ENCODE measurements around the gene GREB1.
"Not testable (repeated sequence)": the region's sequence is repeated elsewhere in the genome, so short reads cannot be mapped to it uniquely, and the experiment has no call there.

GREB1 gene

DNA sequence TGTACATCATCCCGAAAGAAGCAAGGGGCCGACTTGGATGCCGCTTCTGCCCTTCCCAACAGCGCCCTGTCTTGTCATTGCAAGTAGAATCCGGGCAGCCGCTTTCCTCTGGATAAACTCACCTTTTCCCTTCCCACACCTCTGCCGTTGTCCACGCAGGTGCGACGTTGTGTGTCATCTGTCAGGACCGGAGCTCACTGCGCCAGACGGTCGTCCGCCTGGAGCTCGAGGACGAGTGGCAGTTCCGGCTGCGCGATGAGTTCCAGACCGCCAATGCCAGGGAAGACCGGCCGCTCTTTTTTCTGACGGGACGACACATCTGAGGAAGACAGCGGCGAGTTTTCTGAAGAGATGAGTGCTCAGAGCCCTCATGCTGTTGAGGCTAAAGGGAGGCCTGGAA, 106.3 kb downstream of the GREB1 start:
- DNase-seq, result no peak

- no peak for DNase-seq
Measured at GRCh38 chr2:11642972-11643371, 109.1 kb downstream of the GREB1 start.

- no peak for DNase-seq
Measured at GRCh38 chr2:11644293-11644692, 110.4 kb downstream of the GREB1 start.

DNA sequence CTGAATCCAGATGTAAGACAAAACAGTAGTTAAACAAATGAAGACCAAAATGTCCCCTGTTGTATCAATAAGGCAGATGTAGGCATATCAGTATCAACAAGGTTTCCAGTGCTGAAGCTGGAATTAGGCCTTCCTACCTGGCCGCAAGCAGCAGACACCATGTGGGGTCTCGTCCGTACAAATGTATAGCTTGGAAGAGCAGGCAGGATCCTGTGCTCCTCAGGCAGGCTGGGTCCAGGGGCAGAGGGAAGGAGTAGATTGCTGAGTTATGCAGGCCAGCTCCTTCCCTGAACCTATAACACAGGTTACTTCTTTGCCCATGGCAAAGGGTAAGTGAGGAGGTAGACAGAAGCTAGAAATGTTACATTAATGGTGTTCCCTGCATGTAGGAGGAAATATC, 112.7 kb downstream of the GREB1 start:
- no peak for DNase-seq

DNA sequence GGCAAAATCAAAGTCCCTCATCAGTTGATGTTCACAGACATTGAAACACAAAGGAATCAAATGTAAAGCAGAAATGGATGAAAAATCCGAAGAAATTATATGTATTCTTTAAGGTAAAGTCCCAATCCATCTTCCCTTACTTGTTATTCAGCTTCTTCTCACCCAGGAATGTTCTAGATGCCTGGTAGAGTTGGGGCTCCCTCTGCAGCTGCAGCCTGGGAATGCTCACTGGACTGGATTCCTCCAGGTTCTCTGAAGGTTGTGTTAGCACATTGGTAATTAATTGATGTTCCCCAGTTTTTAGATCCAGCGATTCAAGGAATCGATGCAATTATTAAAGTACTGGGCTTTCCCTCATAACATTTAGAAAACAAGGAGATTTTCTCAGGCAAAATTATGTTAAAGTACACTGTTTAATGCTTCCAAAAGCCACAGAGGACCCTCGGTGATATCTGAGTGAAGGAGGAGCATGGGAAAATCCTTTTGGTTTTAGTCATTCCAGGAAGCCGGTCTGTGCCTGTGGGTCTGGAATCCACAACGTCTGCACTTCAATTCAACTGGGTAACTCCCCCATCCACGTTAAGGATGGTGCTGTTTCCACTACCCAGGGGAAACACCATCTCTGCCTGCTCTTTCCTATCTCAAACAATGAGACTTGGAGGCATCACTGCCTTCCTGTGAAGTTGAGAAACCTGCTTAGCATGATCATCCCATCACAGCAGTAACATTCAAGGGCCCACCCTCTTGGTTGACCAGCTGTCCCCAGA, 114.2 kb downstream of the GREB1 start:
- no peak for DNase-seq

- no peak for DNase-seq
Measured at GRCh38 chr2:11649093-11649492, 115.2 kb downstream of the GREB1 start.

- no peak for DNase-seq
Measured at GRCh38 chr2:11651856-11652548, 118.2 kb downstream of the GREB1 start.

DNA sequence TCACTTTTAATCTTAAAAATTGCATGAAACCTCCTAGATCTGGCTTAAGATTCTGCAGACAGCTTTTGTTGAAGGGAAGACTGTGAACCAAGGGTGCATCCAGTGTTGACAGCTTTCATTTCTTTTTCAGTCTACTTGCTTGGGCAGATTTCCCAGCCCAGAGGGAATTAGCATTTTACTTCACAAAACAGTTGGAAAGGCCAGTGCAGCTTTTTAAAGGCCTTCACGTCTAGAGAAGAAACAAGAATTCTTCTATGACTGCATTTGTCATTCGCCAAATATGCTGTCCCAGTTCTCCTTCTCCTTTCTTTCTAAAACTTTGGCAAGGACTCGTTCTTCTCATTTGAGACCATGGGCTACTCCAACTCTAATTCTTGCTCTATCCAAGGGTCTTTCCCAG, 118.7 kb downstream of the GREB1 start:
- DNase-seq, result no peak

DNA sequence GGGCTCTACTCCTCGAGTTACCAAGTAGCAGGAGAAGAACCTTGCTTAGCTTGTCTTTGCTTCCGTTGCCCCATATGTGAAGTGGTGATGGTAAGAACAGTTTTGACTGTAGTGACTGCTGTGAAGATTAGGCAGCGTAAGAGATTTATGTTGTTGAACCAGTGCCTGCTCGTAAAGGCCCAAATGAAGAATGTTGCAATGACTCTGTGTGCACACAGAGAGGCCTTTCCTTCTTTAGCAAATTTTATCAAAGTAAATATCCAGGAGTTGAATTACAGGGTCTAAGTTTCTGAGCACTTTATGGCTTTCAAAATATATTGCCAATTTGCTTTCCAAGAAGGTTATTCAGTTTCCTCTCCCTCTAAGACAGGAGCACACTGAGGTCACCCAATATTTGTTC, 121.7 kb downstream of the GREB1 start:
- DNase-seq, result no peak

GRCh38 chr2:11656252-11656651, 122.4 kb downstream of the GREB1 start:
- no peak for DNase-seq

GRCh38 chr2:11656671-11657101, 122.8 kb downstream of the GREB1 start:
- no peak for DNase-seq

- no peak for DNase-seq
Measured at GRCh38 chr2:11657195-11657594, 123.3 kb downstream of the GREB1 start.

DNA sequence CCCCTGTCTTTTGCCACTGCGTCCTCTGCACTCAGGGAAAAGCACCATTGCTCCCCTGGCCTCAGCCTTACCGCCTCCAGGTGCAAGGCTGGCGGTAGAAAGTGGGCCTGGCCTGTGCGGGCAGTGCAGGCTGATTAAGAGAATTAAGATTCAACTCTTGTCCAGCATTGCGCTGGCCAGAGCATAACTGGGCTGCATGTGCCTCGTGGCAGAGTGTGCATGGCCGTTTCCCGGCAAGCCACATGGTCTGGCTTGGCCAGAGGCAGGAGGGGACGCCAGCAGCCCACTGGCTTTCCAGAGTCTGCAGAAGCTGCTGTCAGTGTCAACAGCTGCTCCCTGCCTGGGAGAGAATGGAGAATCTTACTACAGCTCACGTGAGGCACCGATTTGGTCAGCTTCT, 123.8 kb downstream of the GREB1 start:
- DNase-seq, result no peak

- no peak for DNase-seq
Measured at GRCh38 chr2:11658208-11659114, 124.6 kb downstream of the GREB1 start.

DNA sequence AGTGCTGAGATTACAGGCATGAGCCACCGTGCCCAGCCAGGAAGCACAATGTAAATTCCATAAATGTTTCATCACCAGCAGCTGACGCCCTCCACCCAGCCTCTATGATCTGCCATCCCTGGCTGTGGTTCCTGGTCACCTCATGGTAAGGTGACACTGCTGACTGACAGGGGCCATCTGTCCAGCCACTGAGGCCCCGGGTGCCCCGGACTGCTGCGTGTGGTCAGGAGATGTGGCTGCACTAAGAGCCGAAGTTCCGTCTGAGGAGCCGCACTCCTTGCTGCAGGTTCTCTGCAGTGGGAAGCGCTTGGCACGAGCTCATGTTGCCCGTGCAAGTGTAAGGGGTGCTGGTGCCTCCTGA, 125.2 kb downstream of the GREB1 start:
- no peak for DNase-seq

DNA sequence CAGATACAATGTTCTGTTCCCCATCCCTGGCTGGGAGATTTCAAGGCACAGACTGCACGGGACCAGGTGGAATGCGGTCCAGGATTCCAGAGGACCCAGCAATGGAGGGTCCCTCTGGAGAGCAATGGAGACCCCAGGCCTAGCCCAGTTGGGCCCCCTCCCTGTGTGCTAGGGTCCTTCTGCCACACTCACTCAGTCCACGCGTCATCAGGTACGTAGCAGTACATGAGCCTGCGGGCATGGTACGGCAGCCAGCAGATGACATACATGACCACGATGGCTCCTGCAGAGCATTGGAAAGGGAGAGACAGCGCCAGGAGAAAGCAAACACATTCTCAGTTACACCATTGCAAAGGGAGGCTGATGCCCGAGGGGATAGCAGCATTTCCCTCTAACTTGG, 126.0 kb downstream of the GREB1 start:
- no peak for DNase-seq

- not testable (repeated sequence) for DNase-seq
Measured at GRCh38 chr2:11660396-11660795, 126.6 kb downstream of the GREB1 start.

DNA sequence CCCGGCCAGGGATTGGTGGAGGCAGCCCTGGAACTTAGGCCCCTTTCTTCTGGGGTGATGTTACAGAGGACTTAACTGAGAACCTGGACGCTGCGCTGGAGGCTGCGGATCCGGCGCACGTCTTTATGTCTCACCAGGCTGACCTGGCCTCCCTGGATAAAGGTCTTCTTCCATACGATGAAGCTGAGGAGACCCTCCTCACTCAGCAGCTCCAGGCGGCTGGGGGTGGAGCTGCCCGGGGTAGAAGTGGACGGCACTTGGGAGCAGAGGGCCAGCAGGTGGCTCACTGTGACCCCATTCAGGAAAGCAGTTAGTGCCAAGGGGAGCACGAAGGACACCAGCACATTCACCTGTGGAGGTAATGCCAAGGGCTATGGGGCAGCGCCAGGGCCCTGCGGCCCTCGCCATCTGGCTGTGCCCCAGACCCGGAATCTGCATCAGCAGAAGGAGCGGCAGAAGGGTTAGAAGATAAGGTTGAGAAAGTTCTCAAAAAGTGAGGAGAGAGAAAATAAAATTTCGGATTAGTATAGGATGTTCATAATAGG, 128.1 kb downstream of the GREB1 start:
- DNase-seq, result no peak

DNA sequence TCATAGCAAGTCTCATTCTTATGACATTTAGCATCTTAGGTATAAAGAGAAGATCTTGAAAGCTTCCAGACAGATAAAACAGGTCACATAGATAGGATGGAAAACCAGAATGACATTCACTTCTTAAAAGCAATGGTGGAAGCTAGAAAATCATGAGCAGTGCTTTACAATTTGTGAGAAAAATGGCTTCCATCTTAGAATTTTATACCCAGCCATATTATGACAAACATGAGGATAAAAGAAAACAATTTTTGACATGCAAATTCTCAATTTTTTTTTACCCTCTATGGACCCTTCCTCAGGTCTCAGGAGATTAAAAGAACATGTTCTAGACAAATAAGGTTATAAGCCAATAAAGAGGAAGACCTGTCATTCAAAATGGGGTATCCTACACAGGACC, 129.0 kb downstream of the GREB1 start:
- DNase-seq, result no peak

- no peak for DNase-seq
Measured at GRCh38 chr2:11663427-11663826, 129.6 kb downstream of the GREB1 start.

GRCh38 chr2:11665028-11665427, 131.2 kb downstream of the GREB1 start:
- no peak for DNase-seq

DNA sequence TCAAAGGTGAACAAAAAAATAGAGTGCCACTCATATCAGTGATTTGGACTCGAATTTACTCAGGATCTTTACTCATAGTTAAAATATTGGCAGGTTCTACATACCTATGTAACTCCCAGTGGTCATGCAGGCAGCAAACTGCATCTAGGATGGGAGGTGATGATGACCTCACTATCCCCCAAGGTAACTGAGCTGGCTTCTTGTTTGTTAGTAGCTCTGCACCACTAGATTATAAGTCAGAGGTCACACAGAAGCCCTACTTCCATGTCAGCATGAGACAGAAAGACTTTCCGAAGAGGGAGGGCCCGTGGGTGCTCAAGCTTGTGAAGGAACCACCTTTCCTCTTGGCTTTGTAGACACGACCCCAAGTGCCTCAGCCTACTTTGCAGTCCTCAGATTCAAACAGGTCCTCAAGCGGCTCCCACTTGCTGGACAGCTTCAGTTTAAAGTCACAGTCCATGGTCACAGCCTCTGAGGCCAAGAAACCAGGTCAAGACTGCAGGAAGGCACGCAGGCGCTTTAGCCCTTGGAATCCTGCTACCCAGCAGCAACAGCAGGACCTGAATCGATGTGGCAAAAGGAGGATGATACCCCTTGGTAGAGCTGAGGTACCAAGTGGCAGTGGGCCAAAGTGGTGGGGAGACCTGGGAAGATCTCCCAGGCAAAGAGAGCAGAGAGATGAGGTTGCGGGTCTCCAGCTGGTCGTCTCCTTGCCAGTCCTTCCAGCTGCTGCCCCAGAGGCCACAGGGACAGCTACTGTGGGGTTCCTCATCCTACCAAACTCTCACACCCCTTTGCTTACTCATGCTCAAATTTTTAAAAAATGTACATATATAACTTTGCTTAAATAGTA, 131.9 kb downstream of the GREB1 start:
- no peak for DNase-seq

All from NCI-H1930 (cell line).